NCI-H146 treated with DMSO at 0.1 percent for 48 hours (cell line): ENCODE results near the gene SNN.

ENCODE experiments used
- DNase-seq: peaks from one replicate; lab custom pipeline; 2025; ENCODE audit not compliant: unreplicated experiment; lab: John Stamatoyannopoulos, UW

Gene SNN

DNA sequence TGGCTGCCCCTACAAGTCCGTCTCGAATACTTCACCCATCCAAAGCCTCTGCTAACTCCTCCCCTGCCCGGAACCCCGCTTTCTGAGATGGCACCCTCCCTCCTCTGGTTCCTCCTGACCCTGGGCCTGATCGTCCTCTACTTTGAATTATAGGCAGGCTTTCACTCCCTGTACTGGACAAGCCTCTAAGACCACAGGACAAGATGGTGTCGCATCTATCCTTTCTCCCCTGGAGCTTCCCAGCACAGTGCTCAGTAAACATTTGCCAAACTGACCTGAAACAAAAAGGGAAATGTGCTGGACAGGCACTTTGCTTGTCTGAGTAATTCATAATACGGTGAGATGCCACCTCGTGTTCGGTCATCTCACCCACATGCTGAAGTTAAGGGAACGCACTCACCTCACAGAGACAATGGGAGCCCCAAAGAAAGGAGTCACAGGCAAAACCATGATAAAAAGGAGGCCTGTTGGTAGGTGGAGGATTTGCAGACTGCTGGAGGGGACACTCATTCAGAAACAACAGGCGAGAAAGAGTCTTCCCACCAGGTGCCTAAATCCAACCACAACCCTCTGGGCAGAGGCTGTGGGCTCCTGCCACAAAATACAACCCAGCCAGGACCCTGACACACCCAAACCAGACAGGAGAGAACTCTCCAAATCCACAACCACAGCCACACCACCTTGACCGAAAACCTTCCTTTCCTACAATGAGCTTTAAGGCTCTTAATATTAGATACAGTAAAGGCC, 28.2 kb downstream of the SNN start:
- DNase-seq, result no peak

DNA sequence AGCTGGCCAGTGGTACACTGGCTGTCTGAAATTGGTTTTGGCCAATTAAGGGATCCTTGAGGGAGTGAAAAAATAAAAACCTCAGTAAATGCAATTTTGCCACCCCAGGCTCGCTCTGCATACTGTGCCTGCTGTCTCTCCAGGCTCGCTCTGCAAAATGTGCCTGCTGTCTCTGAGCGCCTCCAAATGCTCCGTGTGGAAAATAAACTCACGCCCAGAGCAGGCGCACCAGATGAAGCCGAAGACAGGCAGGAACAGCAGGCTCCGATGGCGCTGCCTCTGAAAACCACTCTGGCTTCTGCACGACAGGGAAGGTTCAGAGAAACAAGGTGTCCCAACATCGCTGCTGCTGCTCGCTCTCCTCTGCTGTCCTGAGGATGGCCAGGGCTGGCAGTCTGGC, 29.1 kb downstream of the SNN start:
- no peak for DNase-seq

DNA sequence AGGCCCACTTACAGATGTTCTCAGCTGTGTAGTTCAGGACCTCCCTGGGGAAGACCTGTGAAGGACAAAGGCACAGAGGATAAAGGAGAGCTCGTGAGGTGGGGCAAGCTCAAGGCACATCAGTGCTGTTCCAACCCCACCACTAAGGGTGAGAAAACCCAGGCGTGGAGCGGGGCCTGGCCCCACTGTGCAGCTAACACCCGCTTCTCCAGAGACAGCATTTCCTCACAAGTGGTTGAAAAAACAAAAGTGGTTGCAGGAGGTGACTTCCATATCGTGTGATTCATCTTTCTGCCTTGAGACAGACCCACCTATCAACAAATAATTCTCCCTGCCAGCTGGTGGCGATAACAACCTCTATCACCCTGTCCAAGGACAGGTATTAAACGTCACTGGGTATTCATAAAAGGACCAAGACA, 30.0 kb downstream of the SNN start:
- DNase-seq, result no peak

DNA sequence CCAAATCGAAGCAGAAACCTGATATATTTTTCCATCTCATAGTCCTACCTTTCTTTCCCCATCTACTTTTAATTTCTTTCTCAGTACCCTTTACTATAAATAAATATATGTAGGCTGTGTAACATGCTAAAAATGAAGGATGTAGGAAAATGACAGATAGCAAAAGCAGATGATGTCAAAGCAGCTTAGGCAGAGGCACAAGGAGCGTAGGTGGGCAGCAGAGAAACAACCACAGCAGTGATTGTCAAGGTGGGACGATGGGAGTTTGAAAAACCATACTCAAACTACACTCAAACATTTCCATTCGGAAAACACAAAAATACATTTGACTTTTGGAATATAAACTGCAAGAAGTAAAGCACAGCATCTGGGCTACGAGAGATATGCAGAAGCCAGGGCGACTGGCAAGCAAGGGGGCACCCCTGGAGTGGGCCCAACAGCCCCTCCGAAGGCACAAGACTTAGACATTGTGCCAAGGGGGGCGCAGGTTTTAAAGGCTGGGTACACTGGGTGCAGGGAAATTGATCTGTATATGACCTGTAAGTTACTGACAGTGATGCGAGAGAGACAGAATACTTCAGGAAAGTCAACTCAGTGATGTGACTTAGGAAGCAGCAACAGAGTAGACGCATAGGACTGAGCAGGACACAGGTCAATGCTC, 31.1 kb downstream of the SNN start:
- DNase-seq, result no peak

DNA sequence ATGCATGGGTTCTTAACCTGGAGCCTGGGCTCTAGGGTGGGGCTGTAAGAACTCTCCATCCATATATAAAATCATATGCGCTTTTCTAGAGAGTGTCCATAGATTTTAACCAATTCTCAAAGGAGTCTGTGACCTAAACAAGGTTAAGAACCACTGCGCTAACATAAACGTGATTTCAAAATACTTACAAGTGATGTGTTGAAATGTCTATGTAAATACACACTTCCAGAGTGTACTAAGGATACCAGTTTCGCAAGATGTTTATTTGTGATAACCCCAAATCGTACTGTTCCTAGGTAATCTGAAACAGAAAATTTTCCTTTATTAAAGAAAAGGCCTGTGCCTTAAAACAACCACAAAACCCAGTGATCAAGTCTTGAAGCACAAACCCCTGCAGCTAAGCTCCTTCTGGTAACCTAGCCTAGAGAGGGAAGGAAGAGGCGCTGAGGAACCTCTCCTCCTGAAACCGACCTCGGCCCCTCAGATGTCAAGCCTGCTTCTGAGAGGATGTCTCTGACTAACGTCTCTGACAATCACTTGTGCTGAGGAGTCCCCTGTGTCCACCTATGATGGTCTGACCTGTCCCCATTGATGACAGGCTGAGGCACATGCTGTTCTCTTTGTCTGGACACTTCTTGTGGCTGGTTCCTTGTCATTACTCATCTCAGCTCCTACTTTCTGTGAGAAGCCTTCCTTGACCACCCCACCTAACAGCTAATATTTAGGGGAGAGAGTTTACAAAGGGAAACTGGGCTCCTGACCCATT, 32.2 kb downstream of the SNN start:
- DNase-seq, result no peak

DNA sequence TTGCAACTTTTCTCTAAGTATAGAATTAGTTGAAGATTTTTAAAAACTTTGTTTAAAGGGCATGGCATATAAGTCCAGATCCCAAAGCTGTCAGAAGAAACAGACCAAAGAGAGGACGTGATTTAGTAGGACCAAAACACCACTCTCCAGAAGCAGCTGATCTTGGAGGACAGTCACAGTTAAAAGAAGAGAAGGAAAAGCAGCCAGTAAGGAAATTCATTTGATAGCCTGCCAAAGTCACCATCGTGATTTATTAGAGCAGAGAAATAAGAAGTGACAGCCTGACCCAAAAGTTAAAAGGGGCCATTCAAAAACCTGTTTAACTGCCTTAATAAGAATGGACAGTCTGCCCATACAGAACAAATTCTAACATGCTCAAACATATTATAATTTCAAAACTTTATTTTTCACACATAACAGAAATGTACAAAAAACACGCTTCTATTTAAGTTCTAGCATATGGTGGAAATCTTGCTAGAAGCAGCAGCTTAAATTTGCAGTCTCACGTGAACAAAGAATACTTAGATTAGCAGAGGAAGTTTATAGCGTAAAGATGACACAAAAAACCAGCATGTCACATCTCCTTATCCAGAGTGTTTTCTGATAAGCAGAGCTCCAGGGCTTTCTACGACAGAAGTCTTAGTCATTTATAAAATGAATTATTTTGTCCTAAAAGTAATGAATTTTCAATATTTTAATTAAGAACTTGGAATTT, 37.2 kb downstream of the SNN start:
- no peak for DNase-seq

DNA sequence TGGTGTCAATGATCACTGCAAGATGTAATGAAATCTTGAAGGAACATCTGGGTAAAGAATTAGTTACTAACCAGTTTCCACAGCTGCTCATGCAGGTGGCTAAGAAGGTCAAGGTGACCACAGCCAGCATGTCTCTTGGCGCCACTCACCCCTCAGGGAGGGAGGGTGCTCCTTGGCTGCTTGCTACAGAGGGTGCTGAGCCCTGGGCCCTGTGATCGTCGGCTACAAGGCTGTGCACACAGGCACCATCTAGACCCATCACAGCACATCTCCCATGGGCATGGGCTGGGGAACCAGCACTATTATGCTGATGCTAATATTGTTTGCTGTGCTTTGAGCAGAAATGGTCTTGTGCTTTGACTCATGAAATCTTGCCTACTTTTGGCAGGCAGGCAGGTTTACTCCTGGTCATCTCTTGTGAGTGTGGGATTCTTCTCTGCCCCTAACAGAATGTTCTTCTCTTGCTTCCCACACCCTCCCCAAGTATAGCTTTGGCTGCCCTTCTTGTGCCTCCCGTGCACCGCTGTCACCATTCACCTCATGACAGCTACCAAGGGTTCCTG, 38.0 kb downstream of the SNN start:
- no peak for DNase-seq

DNA sequence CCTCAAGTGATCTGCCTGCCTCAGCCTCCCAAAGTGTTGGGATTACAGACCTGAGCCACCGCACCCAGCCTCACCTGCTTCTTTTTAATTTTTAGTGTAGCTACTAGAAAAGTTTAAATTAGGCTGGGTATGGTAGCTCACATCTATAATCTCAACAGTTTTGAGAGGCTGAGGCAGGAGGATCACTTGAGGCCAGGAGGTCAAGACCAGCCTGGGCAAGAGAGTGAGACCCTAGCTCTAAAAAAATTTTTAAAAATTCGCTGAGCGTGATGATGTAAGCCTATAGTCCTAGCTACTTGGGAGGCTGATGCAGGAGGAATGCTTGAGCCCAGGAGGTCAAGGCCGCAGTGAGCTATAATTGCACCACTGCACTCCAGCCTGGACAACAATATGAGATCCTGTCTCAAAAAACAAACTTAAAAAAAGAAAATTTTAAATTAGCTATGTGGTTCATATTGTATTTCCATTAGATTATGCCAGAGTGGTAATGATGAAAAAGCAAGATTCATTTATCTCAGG, 39.5 kb downstream of the SNN start:
- DNase-seq, result no peak

DNA sequence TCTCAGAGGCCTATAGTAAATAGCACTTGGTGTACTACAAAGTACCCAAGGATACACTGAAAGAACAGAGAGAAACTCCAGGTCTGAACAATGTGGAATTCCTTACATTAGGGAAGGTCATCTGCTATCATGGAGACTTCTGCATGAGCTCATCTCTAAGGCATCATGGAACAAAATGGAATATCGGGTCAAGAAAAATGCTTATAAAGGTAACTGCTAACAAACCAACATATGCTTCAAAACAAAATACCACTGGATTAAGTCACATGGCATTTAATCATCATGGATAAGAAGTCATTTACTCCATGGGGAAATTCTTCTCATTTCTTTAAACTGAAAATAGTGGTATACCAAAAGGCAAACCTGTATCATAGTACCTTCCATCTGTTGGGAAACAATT, 40.2 kb downstream of the SNN start:
- DNase-seq, result no peak

DNA sequence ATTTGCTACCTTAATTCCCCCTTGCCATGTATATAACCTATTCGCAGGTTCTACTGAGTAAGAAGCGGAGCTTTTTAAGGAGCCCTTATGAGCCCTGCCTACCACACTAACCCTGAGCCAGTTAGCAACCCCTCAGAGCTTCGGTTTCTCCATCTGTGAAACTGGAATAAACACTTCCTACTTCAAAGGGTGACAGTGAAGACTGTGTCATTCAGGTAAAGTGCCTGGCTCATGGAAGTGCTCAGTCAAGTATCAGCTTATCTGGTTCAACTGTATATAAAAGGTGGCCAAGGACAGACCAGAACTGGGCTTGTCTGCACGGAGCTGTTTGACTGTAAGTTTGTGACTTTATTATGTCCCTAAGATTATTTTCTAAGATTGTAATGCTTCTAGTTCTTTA, 43.4 kb downstream of the SNN start:
- DNase-seq, result no peak

DNA sequence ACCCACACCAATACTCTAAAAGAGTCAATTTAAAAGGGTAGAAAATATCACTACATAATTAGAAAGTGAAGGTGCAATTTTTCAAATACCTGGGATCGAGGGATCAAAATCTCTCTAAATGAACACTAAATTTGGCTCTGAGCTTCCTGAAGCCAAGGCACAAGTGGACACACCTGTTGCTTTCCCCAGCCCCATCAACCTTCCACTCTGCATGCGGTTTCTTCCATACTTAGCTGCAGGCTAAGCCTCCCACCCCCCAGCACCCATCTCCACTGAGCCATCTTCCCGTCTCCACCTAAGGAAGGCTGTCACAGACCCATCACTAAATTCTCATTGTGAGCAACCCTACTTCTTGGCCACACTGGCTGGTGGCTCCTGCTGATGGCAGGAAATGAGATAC, 43.9 kb downstream of the SNN start:
- no peak for DNase-seq

DNA sequence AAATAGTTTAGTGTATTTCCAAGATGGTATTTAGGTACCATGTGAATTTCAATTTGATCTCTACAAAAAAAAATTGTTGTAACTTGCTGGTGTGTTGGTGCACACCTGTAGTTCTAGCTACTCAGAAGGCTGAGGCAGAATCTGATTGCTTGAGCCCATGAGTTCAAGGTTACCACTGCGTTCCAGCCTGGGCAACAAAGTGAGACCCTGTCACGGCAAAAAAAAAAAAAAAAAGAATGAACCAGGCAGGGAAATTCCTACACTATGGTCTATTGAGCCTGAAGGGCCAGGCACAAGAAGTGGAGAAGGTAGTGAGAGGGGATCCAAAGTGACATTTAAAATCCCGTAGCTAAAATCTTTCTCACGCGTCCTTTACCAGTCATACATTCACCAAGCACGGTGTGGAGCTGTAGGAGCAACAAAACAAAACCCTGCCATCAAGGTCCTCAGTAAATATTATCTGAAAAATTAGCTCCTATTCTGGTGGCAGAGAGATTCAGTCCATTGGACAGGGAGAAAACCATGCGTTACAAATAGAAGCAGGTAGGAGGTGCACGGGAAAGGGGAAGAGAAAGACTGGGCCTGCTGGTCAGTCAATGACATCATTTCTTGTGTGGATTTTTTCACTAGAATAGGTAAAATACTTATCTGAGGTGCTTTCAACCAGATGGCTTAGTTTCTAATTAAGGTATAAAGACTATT, 47.1 kb downstream of the SNN start:
- no peak for DNase-seq

DNA sequence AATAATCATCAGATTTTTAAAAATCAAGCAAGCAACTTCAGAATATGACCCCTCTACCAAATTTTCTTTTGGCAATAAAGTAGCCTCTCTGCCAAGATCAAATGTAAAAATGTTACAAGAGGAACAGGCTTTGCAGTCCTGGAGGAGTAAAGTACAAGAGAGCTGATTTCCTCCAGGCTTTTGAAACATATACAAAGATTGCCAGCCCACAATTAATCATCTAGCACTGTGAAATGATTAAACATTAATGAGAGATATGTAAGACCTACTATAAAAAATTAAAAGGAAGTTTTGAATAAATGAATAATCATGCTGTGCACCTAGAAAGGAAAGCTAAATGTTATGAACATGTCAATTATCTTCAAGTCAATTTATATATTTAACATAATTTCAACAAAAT, 48.1 kb downstream of the SNN start:
- DNase-seq, result no peak

DNA sequence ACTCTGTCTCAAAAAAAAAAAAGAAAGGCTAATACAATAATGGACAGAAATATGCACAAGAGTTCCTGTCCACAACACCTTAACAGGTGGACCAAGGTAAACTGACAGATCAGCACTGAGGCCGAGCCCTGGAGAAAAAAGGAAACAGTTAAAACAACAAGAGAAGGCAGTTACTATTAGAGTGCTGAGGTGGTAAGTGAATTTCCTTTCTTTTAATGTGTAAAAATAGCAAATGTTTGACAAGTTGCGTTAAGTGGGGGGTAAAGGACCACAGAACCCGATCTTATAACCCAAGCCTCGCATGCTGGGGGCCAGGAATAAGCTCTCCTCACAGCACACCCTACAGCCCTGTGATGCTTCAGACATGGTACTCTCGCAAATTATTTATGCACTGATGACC, 49.6 kb downstream of the SNN start:
- no peak for DNase-seq

DNA sequence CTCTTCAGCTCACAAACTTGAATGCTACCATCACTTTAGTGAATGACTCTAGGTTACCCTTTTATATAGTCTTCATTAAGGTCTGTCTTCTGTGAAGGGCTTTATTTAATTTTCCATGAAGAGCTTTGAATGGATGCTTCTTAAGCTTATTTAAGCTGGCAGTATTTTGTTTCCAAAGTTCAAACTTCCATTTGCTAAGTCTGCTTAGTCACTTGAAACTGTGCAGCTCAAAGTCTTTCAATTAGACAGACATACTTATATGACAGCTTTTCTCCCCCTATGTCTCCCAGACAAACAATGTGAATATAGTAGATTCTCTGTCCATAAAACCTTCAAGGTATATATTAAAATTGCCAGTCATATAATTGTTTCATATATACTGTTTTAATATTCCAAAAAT, 50.9 kb downstream of the SNN start:
- DNase-seq, result no peak

DNA sequence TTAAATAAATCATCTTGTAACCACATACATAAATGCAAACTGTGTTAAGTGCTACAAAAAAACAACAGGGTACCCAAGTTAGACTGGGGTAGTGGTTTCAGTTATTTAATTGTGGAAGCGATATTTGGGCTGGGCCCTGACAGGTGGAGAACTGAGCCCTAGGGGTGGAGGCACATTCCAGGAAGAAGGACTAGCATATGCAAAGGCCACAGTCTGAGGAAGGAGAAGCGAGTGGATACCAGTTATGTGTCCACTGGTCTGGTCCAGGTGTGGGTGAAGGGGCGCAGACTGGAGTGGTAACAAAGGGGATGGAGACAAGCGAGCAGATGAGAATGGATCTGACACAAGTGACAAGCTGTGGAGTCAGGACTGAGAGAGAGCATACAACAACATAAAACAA, 51.5 kb downstream of the SNN start:
- DNase-seq, result no peak

DNA sequence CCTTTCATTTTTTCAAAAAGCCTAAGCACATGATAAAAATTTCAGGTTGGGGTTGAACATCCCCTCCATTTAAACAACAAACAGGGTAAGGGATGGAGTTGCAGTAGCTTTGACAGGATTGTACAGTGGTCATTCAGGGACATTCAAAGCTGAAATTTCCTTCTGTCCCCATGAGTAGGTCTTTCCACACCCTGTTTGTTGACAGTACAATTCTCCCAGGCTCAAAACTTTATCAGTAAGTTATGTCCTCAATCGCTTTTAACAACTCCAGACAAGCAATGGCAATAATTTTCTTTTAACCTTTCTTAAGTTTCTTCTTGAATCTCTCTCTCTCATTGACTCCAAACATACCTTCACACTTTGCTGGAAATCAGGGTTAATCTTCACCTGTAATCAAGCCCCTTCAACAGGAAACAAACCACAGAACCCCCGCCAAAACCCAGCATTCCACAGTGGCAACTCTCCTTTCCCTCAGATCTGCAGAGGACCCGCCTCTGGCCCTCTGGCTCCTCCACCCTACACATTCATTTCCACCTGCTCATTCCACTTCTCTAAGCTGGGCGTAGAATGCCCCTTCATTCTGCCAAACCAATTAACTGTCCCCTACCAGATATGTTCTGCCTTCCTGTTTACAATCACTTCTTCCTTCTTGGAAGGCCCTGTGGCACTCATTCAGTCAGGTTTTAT, 53.7 kb downstream of the SNN start:
- DNase-seq, result no peak

DNA sequence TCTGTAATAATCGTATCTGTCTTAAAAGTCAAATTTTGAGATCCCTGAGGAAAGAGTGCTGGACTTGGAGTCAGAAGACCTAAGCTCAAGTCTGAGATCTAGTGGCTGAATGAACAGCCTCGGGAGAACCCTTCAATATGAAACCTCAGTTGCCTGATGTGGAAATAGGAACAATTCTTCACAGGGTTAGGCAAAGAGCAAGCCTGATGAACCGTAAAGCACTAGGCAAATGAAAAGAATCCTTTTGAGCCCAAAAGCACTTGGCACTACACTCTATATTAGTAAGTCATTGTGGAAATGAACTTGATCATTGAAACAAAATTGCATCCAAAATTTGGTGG, 54.2 kb downstream of the SNN start:
- no peak for DNase-seq

DNA sequence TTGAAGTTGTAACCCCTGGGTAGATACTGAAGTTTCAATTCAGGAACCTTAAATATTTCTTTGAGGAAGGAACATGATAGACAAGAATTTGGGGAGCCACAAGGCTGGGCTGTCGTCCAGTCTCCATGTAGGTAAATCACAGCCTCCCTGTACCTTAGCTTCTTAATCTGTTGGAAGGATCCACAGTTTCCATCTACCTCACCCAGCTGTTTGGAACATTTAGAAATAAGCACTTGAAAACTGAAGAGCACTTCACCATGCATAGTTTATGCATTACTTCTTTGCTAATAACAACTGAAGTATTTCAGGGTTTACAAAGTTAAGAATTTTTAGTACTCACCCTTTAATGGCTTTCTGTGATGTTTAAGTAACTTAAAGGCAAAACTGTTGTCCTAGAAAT, 57.2 kb downstream of the SNN start:
- no peak for DNase-seq

DNA sequence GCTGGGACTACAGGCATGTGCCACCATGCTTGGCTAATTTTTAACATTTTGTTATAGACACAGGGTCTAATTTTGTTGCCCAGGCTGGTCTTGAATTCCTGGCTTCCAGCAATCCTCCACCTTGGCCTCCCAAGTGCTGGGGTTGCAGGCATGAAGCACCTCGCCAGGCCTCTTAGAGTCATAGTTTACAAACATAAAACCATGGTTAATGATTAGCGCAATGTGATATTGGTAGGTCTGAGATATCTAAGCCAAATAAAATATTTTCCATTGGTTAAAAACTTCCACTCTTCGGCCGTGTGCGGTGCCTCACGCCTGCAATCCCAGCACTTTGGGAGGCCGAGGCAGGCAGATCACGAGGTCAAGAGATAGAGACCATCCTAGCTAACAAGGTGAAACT, 57.8 kb downstream of the SNN start:
- DNase-seq, result no peak
